MM.1S (cell line): ENCODE measurements around the gene RPN2.

Experiments
- EZH2 ChIP-seq: fragments of 300-600 bp; sonication (generic); optimal IDR thresholded peaks from 2 replicates; pipeline ENCODE3; 2017; ENCODE audit warnings: low read depth, mild to moderate bottlenecking, antibody characterized with exemption, low read length, mixed read lengths
- EZH2phosphoT487 ChIP-seq: fragments of 300-600 bp; sonication (generic); IDR thresholded peaks from 2 replicates; pipeline ENCODE4 v1.6.1; 2018; ENCODE audit warnings: antibody characterized with exemption, low read length
- TF ChIP-seq, protein P1 (sequence below): fragments of 300-600 bp; sonication (generic); IDR thresholded peaks from 2 replicates; pipeline ENCODE4 v1.5.1; 2016; ENCODE audit warnings: antibody characterized with exemption, low read length, mixed read lengths

DNA sequence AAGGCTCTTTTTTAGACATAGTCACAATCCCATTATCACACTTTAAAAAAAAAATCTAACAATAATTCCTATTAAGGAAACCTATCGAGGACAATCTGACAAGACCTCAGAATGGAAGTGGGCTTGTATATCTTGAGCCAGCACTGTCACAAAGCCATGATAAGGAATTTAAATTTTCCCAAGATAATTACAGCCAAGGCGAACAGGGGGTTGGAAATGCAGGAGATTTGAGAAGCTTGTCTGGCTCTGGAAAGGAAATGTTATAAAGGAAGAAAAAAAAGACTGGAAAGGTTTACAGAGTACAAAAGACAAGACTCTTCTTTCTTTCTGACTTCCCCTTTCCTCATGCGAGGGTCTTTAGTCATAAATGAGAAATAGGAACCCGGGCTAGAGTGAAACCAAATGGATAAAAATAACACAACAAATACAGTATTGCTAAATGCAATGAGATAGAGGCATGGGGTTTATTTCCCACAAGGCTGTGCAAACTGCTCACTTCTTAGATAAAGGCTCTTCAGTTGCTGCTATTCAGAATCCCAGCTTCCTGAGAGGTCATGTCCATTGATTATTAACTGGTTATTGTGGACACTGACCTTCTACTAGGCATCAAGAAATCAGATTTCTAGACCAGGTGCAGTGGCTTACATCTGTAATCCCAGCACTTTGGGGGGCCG is 95.9 kb downstream of the RPN2 start:
- TF ChIP-seq EZH2phosphoT487: no peak
- TF ChIP-seq, protein P1, sequence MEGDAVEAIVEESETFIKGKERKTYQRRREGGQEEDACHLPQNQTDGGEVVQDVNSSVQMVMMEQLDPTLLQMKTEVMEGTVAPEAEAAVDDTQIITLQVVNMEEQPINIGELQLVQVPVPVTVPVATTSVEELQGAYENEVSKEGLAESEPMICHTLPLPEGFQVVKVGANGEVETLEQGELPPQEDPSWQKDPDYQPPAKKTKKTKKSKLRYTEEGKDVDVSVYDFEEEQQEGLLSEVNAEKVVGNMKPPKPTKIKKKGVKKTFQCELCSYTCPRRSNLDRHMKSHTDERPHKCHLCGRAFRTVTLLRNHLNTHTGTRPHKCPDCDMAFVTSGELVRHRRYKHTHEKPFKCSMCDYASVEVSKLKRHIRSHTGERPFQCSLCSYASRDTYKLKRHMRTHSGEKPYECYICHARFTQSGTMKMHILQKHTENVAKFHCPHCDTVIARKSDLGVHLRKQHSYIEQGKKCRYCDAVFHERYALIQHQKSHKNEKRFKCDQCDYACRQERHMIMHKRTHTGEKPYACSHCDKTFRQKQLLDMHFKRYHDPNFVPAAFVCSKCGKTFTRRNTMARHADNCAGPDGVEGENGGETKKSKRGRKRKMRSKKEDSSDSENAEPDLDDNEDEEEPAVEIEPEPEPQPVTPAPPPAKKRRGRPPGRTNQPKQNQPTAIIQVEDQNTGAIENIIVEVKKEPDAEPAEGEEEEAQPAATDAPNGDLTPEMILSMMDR: no peak
- TF ChIP-seq EZH2: no peak
